ENCODE results near the gene LPP. TPM values are rescaled to one million over a fixed set of nuclear protein-coding genes. Genes with fewer than 3 reads are reported as not detected.

The LPP gene
- total RNA-seq, 1 donor from 2014 or later, result 14.2 TPM

- H3K27me3 ChIP-seq (ENCODE audit: control insufficient read depth, insufficient read depth, low read length), result no peaks in the 10 kb centered on the region
- DNase-seq (ENCODE audit: low read depth), result no peak
- FAIRE-seq, result no peak
- H3K36me3 ChIP-seq (ENCODE audit: control insufficient read depth, insufficient read depth, low read length), result no peaks in the 10 kb centered on the region
- H3K4me3 ChIP-seq (ENCODE audit: low read depth, low read length), result no peak overlapping the region
- no peak for TF ChIP-seq CTCF (IDR thresholded peaks at IDR 0.05; ENCODE audit: insufficient read depth, low read length, severe bottlenecking)
Measured at GRCh38 chr3:188841906-188842305, 687.9 kb downstream of the LPP start.

- Histone ChIP-seq H3K36me3 (ENCODE audit: control insufficient read depth, insufficient read depth, low read length) (no peaks in the 10 kb centered on the region), H3K27me3 (ENCODE audit: control insufficient read depth, insufficient read depth, low read length) (no peaks in the 10 kb centered on the region), H3K4me3 (ENCODE audit: low read depth, low read length) (no peak overlapping the region)
- DNase-seq (ENCODE audit: low read depth) (peak; percentile 60), FAIRE-seq (no peak)
- no peak for TF ChIP-seq CTCF (IDR thresholded peaks at IDR 0.05; ENCODE audit: insufficient read depth, low read length, severe bottlenecking)
Measured at GRCh38 chr3:188842639-188843038, 688.7 kb downstream of the LPP start.

GRCh38 chr3:188844096-188844495, 690.1 kb downstream of the LPP start:
- TF ChIP-seq CTCF (IDR thresholded peaks at IDR 0.05; ENCODE audit: insufficient read depth, low read length, severe bottlenecking), result no peak
- H3K4me3 ChIP-seq (ENCODE audit: low read depth, low read length), result no peak overlapping the region
- DNase-seq (ENCODE audit: low read depth) (no peak), FAIRE-seq (no peak)
- H3K27me3 ChIP-seq (ENCODE audit: control insufficient read depth, insufficient read depth, low read length), result no peaks in the 10 kb centered on the region
- H3K36me3 ChIP-seq (ENCODE audit: control insufficient read depth, insufficient read depth, low read length), result no peaks in the 10 kb centered on the region

GRCh38 chr3:188845514-188845913, 691.6 kb downstream of the LPP start:
- FAIRE-seq (no peak), DNase-seq (ENCODE audit: low read depth) (no peak)
- Histone ChIP-seq H3K27me3 (ENCODE audit: control insufficient read depth, insufficient read depth, low read length) (no peaks in the 10 kb centered on the region), H3K36me3 (ENCODE audit: control insufficient read depth, insufficient read depth, low read length) (no peaks in the 10 kb centered on the region), H3K4me3 (ENCODE audit: low read depth, low read length) (no peak overlapping the region)
- no peak for TF ChIP-seq CTCF (IDR thresholded peaks at IDR 0.05; ENCODE audit: insufficient read depth, low read length, severe bottlenecking)

- no peak for DNase-seq (ENCODE audit: low read depth)
- Histone ChIP-seq H3K4me3 (ENCODE audit: low read depth, low read length) (no peak overlapping the region), H3K27me3 (ENCODE audit: control insufficient read depth, insufficient read depth, low read length) (no peaks in the 10 kb centered on the region), H3K36me3 (ENCODE audit: control insufficient read depth, insufficient read depth, low read length) (no peaks in the 10 kb centered on the region)
- FAIRE-seq, result no peak
- no peak for TF ChIP-seq CTCF (IDR thresholded peaks at IDR 0.05; ENCODE audit: insufficient read depth, low read length, severe bottlenecking)
Measured at GRCh38 chr3:188848947-188849346, 695.0 kb downstream of the LPP start.
